Transverse colon (tissue), 3 donors: Measurements from ENCODE around the gene VWA8.

Source experiments
- CTCF ChIP-seq, 5 experiments: fragments of 200-600 bp in 3 of 5; fragments of 450-650 bp in 2 of 5; sonication (generic) in 3 of 5; IDR thresholded peaks; 1 replicate in 2 of 5; 2 replicates in 3 of 5; pipeline ENCODE4 v1.5.1; 2016 to 2017; ENCODE audit warnings: antibody characterized with exemption in 5 of 5, inconsistent platforms in 3 of 5, mild to moderate bottlenecking in 2 of 5, moderate library complexity in 1 of 5
- POLR2A ChIP-seq: fragments of 450-650 bp; IDR thresholded peaks from one replicate; pipeline ENCODE4 v1.6.1; 2016; ENCODE audit warnings: antibody characterized with exemption, mild to moderate bottlenecking, moderate library complexity

GRCh38 chr13:41547251-41548000, 413.5 kb downstream of the VWA8 start:
- TF ChIP-seq CTCF (IDR thresholded peaks at IDR 0.05) = no peak
- no peak for TF ChIP-seq POLR2A
